Loucy (cell line): Measurements from ENCODE around the gene DBI.

Experiments
- H2AFZ ChIP-seq: fragments of 200-600 bp; sonication (generic); 2 replicates; pipeline ENCODE4 v1.6.0; 2016; ENCODE audit warnings: antibody characterized with exemption, mild to moderate bottlenecking, low read length, moderate library complexity
- H3F3A ChIP-seq: fragments of 200-600 bp; 2 replicates; pipeline ENCODE4 v1.6.0; 2016; ENCODE audit warnings: antibody characterized with exemption, low read depth, mild to moderate bottlenecking
- H3K27me3 ChIP-seq: fragments of 200-600 bp; sonication (generic); 2 replicates; pipeline ENCODE4 v1.6.1; 2014; ENCODE audit warnings: low read length, mild to moderate bottlenecking; ENCODE audit not compliant: insufficient read depth, poor library complexity, severe bottlenecking
- H3K36me3 ChIP-seq: fragments of 200-600 bp; sonication (generic); 2 replicates; pipeline ENCODE4 v1.6.1; 2016; ENCODE audit warnings: low read length; ENCODE audit not compliant: insufficient read depth
- H3K4me1 ChIP-seq: fragments of 200-600 bp; sonication (generic); 2 replicates; pipeline ENCODE4 v1.5.1; 2014; ENCODE audit warnings: low read length, mild to moderate bottlenecking; ENCODE audit not compliant: insufficient read depth, poor library complexity, severe bottlenecking
- H3K4me2 ChIP-seq: fragments of 200-600 bp; sonication (generic); 2 replicates; pipeline ENCODE4 v1.6.0; 2014; ENCODE audit warnings: antibody characterized with exemption, low read length, low read depth, mild to moderate bottlenecking; ENCODE audit not compliant: poor library complexity, severe bottlenecking
- H3K4me3 ChIP-seq: fragments of 200-600 bp; sonication (generic); 2 replicates; pipeline ENCODE4 v1.5.1; 2014; ENCODE audit warnings: low read length, mild to moderate bottlenecking, mixed read lengths; ENCODE audit not compliant: poor library complexity, severe bottlenecking
- H3K79me2 ChIP-seq: fragments of 200-600 bp; sonication (generic); 2 replicates; pipeline ENCODE4 v1.6.1; 2014; ENCODE audit warnings: low read length; ENCODE audit not compliant: insufficient read depth
- H3K9ac ChIP-seq: fragments of 200-600 bp; sonication (generic); 2 replicates; pipeline ENCODE4 v1.6.0; 2014; ENCODE audit warnings: mild to moderate bottlenecking, low read depth, low read length, moderate library complexity; ENCODE audit not compliant: poor library complexity, severe bottlenecking
- H3K9me2 ChIP-seq: fragments of 200-600 bp; sonication (generic); replicated peaks from 2 replicates; pipeline ENCODE4 v1.6.1; 2016; ENCODE audit warnings: low read depth, low read length, mixed read lengths
- H3K9me3 ChIP-seq: fragments of 200-600 bp; sonication (generic); 2 replicates; pipeline ENCODE4 v1.6.1; 2014; ENCODE audit warnings: mild to moderate bottlenecking, antibody characterized with exemption, low read length, low read depth; ENCODE audit not compliant: insufficient read depth
- H4K20me1 ChIP-seq: fragments of 200-600 bp; sonication (generic); 2 replicates; pipeline ENCODE4 v1.6.0; 2014; ENCODE audit warnings: antibody characterized with exemption, low read length, mild to moderate bottlenecking; ENCODE audit not compliant: insufficient read depth, poor library complexity, severe bottlenecking
- CTCF ChIP-seq: fragments of 200-600 bp; sonication (generic); conservative IDR thresholded peaks from 2 replicates; pipeline ENCODE4 v1.5.1; 2014; ENCODE audit warnings: mild to moderate bottlenecking, antibody characterized with exemption, low read length
- EZH2phosphoT487 ChIP-seq: fragments of 200-600 bp; IDR thresholded peaks from 2 replicates; pipeline ENCODE4 v1.6.1; 2018; ENCODE audit warnings: antibody characterized with exemption, mild to moderate bottlenecking, moderate library complexity, borderline replicate concordance

DBI gene

GRCh38 chr2:119387381-119388129 lies 20.8 kb downstream of the DBI start:
- Histone ChIP-seq H3K79me2 (no peaks in the 10 kb centered on the region), H3K9me2 (no peaks in the 10 kb centered on the region), H3K4me1 (peaks cover 21% of the 10 kb centered on the region), H3F3A (no peaks in the 10 kb centered on the region; the same call in 1 of the 2 replicates), H3K9me3 (no peaks in the 10 kb centered on the region), H4K20me1 (no peaks in the 10 kb centered on the region), H3K9ac (peak overlapping the region; percentile 50), H2AFZ (peak overlapping the region; percentile 78), H3K4me3 (peak overlapping the region; percentile 42), H3K27me3 (no peaks in the 10 kb centered on the region), H3K36me3 (no peaks in the 10 kb centered on the region), H3K4me2 (peak overlapping the region; percentile 62)
- TF ChIP-seq EZH2phosphoT487 (no peak), CTCF (peak; percentile 41)

GRCh38 chr2:119389615-119390306 lies 23.0 kb downstream of the DBI start:
- no peaks in the 10 kb centered on the region for H3K27me3 ChIP-seq
- H3K4me3 ChIP-seq = no peak overlapping the region
- H3K4me2 ChIP-seq = no peak overlapping the region
- no peaks in the 10 kb centered on the region for H3K79me2 ChIP-seq
- H3K9me3 ChIP-seq = no peaks in the 10 kb centered on the region
- peak overlapping the region; percentile 38; the same call in 1 of the 2 replicates for H2AFZ ChIP-seq
- H3K9ac ChIP-seq = no peak overlapping the region
- H3K9me2 ChIP-seq = no peaks in the 10 kb centered on the region
- peaks cover 21% of the 10 kb centered on the region for H3K4me1 ChIP-seq
- no peaks in the 10 kb centered on the region for H3K36me3 ChIP-seq
- TF ChIP-seq CTCF = no peak
- TF ChIP-seq EZH2phosphoT487 = no peak
- H3F3A ChIP-seq = no peaks in the 10 kb centered on the region; the same call in 1 of the 2 replicates
- H4K20me1 ChIP-seq = no peaks in the 10 kb centered on the region

GRCh38 chr2:119393971-119394748 lies 27.4 kb downstream of the DBI start:
- H3F3A ChIP-seq = no peaks in the 10 kb centered on the region
- H3K4me1 ChIP-seq = peaks cover 7% of the 10 kb centered on the region
- H4K20me1 ChIP-seq = no peaks in the 10 kb centered on the region

More at GRCh38 chr2:119393971-119394748, 27.4 kb downstream of the DBI start:
- H3K27me3 ChIP-seq = no peaks in the 10 kb centered on the region
- H3K36me3 ChIP-seq = no peaks in the 10 kb centered on the region
- no peak for TF ChIP-seq CTCF
- no peak for TF ChIP-seq EZH2phosphoT487
- no peaks in the 10 kb centered on the region for H3K79me2 ChIP-seq
- no peak overlapping the region for H3K9ac ChIP-seq
- no peak overlapping the region for H3K4me3 ChIP-seq
- H3K9me3 ChIP-seq = no peaks in the 10 kb centered on the region
- H3K4me2 ChIP-seq = no peak overlapping the region
- H3K9me2 ChIP-seq = no peaks in the 10 kb centered on the region
- H2AFZ ChIP-seq = no peak overlapping the region
